Prostate gland (tissue), 2 donors: ENCODE data around the gene CTSA. TPM values are rescaled to one million over a fixed set of nuclear protein-coding genes. Genes with fewer than 3 reads are reported as not detected.

ENCODE experiments used
- DNase-seq: peaks from one replicate; pipeline ENCODE4 v3.0.0-alpha.2; 2019; ENCODE audit warnings: low spot score
- H3K27ac ChIP-seq, 2 donors: fragments of 200-600 bp; sonication (generic); 2 replicates each; pipeline ENCODE4 v1.5.1; 2017 to 2019
- H3K27me3 ChIP-seq: fragments of 200-600 bp; sonication (generic); replicated peaks from 2 replicates; pipeline ENCODE4 v1.5.1; 2019; ENCODE audit not compliant: insufficient read depth
- H3K36me3 ChIP-seq, 2 donors: fragments of 200-600 bp; sonication (generic); 1 replicate in 1 of 2; 2 replicates in 1 of 2; pipeline versions ENCODE4 v1.5.1 to v1.8.1; 2017 to 2019
- H3K4me1 ChIP-seq: fragments of 200-600 bp; sonication (generic); replicated peaks from 2 replicates; pipeline ENCODE4 v1.5.1; 2019
- H3K4me3 ChIP-seq, 2 donors: fragments of 200-600 bp; sonication (generic); 2 replicates each; pipeline ENCODE4 v1.5.1; 2017 to 2019
- H3K9me3 ChIP-seq: fragments of 200-600 bp; sonication (generic); 2 replicates; pipeline ENCODE4 v1.5.1; 2017
- CTCF ChIP-seq, 4 experiments: fragments of 200-600 bp in 2 of 4; fragments of 450-650 bp in 2 of 4; sonication (generic) in 2 of 4; IDR thresholded peaks; 1 replicate in 3 of 4; 2 replicates in 1 of 4; pipeline ENCODE4 v1.5.1; 2016 to 2019; ENCODE audit warnings: antibody characterized with exemption in 4 of 4, mild to moderate bottlenecking in 2 of 4, moderate library complexity in 2 of 4
- POLR2A ChIP-seq: fragments of 450-650 bp; IDR thresholded peaks from one replicate; pipeline ENCODE4 v1.6.1; 2016; ENCODE audit warnings: antibody characterized with exemption, mild to moderate bottlenecking
- POLR2AphosphoS5 ChIP-seq: sonication (generic); formaldehyde crosslinking; IDR thresholded peaks from one replicate; pipeline ENCODE4 v1.6.1; 2017; ENCODE audit warnings: antibody characterized with exemption
- WGBS: methylation state at CpG from one replicate; pipeline ENCODE4 v1.1.5; 2018; 5-methylcytosine and 5-hydroxymethylcytosine counted together
- intact Hi-C: fragments of 100-400 bp; cut with DNase I; formaldehyde crosslinking; loops from one replicate; pipeline ENCODE4 v1.14.2; 2022
- total RNA-seq, 2 donors: library from RNA; depleted of rRNA; stranded (reverse); fragments of >200 nt; gene quantifications; one replicate each; pipeline ENCODE4 v1.1.0, GENCODE V29; 2016

CTSA gene
- total RNA-seq, 2 donors from 2014 or later: 37.9 to 215 TPM

- Histone ChIP-seq H3K4me3 (no peak overlapping the region), H3K9me3 (no peaks in the 10 kb centered on the region), H3K4me1 (no peaks in the 10 kb centered on the region), H3K27me3 (no peaks in the 10 kb centered on the region), H3K27ac (no peak overlapping the region), H3K36me3 (peaks cover 0 to 2% of the 10 kb centered on the region in 2 donors)
- WGBS: 58% methylated on average over 4 of the region's 4 CpGs
- no peak for TF ChIP-seq POLR2A
- intact Hi-C loops: no loop called here
- no peak for DNase-seq
Measured at GRCh38 chr20:45874576-45874975, 16.6 kb upstream of the CTSA start.

- H3K27ac ChIP-seq: no peak overlapping the region
- no peaks in the 10 kb centered on the region for H3K4me1 ChIP-seq
- peaks cover 0 to 2% of the 10 kb centered on the region in 2 donors for H3K36me3 ChIP-seq
- no peaks in the 10 kb centered on the region for H3K27me3 ChIP-seq
- WGBS: 86% methylated on average over 13 of the region's 13 CpGs
- intact Hi-C loops: no loop called here
- TF ChIP-seq POLR2AphosphoS5 (no peak), CTCF (IDR thresholded peaks at IDR 0.05) (no peak), POLR2A (no peak)
- no peak for DNase-seq
- H3K4me3 ChIP-seq: no peak overlapping the region
- H3K9me3 ChIP-seq: no peaks in the 10 kb centered on the region
Measured at GRCh38 chr20:45878076-45878761, 12.9 kb upstream of the CTSA start.

- Histone ChIP-seq H3K4me1 (no peaks in the 10 kb centered on the region), H3K36me3 (peaks cover 2 to 8% of the 10 kb centered on the region in 2 donors), H3K9me3 (no peaks in the 10 kb centered on the region), H3K27ac (peak within 1 kb of the TSS; percentile 74 to 77), H3K4me3 (peak within 1 kb of the TSS; percentile 42 to 55), H3K27me3 (no peaks in the 10 kb centered on the region)
- intact Hi-C loops: no loop called here
- 1% methylated on average over 23 of the region's 23 CpGs for WGBS
- peak; percentile 98 for TF ChIP-seq POLR2AphosphoS5
- no peak for TF ChIP-seq CTCF (IDR thresholded peaks at IDR 0.05)
- peak; percentile 67 for TF ChIP-seq POLR2A
- peak; percentile 100 for DNase-seq
Measured at GRCh38 chr20:45880988-45881788, 9.9 kb upstream of the CTSA start, which contains the start of gene ZSWIM1. Gene ZSWIM1, plus strand, starts transcription at chr20:45881227. Its CDS starts 1,366 bp downstream, at chr20:45882593.

GRCh38 chr20:45882469-45883099, 8.6 kb upstream of the CTSA start:
- no peak for TF ChIP-seq POLR2AphosphoS5
- no peak for TF ChIP-seq CTCF (IDR thresholded peaks at IDR 0.05)
- TF ChIP-seq POLR2A: no peak
- H3K9me3 ChIP-seq: no peaks in the 10 kb centered on the region
- H3K27ac ChIP-seq: no peak overlapping the region
- 88% methylated on average over 4 of the region's 4 CpGs for WGBS
- H3K4me1 ChIP-seq: no peaks in the 10 kb centered on the region
- DNase-seq: no peak
- H3K4me3 ChIP-seq: no peak overlapping the region
- intact Hi-C loops: no loop called here
- peaks cover 0 to 8% of the 10 kb centered on the region in 2 donors for H3K36me3 ChIP-seq
- H3K27me3 ChIP-seq: no peaks in the 10 kb centered on the region

- Histone ChIP-seq H3K4me3 (no peak overlapping the region), H3K4me1 (no peaks in the 10 kb centered on the region), H3K36me3 (peaks cover 0 to 8% of the 10 kb centered on the region in 2 donors), H3K27ac (no peak overlapping the region), H3K9me3 (no peaks in the 10 kb centered on the region), H3K27me3 (no peaks in the 10 kb centered on the region)
- TF ChIP-seq CTCF (IDR thresholded peaks at IDR 0.05): no peak
- TF ChIP-seq POLR2AphosphoS5: no peak
- TF ChIP-seq POLR2A: no peak
- DNase-seq: no peak
- intact Hi-C loops: no loop called here
- WGBS: 87% methylated on average over 9 of the region's 9 CpGs
Measured at GRCh38 chr20:45883100-45883469, 8.1 kb upstream of the CTSA start.
